ENCODE measurements around the gene CD74. TPM values are rescaled to one million over a fixed set of nuclear protein-coding genes. Genes with fewer than 3 reads are reported as not detected.

Gene CD74
- total and polyA plus RNA-seq, 2 of the 8 experiments (the other 6 are each of a cell fraction or from before 2014, with no cell fraction given): 45.9 to 61.0 TPM

DNA sequence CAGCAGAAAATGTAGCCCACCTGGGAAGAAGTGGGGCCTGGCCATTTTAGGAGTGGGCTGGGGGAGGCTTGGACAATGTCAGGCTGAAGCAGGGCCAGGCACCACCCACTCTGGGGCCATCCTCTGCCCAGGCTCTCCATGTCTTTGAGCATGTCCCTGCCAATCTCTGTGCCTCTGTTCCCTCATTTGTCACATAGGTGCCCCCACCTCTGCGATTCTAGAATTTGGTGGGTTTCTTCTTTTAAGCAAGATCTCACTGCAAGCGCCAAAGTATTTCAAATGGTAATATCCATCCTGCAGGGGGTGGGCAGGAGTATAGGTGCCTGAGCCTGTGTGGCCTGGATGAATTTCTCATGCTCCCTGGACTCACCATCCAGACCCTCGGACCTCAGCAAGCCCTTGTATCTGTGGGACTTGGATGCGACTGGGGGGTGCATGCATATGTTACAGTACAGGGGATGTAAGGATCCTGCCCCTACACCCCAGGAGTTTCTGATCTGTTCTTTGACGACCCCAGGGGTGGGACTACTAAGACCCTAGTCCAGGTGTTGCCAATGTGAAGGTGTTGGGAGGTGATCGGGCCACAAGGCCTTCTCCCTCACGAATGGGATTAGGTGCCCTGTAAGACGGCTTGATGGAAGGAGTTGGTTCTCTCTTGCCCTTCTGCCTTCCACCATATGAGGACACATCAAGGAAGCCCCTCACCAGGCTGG is 4.3 kb downstream of the CD74 start:
- Histone ChIP-seq H3K9me3 (ENCODE audit: insufficient read depth in 2 of 2, low read depth in 1 of 2, low read length in 1 of 2) (no peaks in the 10 kb centered on the region), H2AK5ac (ENCODE audit: low read depth, low read length) (no peak overlapping the region), H3K14ac (ENCODE audit: insufficient read length) (no peak overlapping the region), H2BK5ac (ENCODE audit: low read depth, low read length) (no peak overlapping the region), H2BK12ac (ENCODE audit: low read depth, low read length) (0 out of 2 replicates have a peak overlapping the region, but pooled peaks have one; percentile 20), H3K23me2 (ENCODE audit: low read depth, low read length) (peaks cover 3% of the 10 kb centered on the region), H4K5ac (ENCODE audit: insufficient read length, low read depth, low read length) (no peak overlapping the region), H3K23ac (ENCODE audit: insufficient read length) (no peak overlapping the region), H4K91ac (replicated peaks; ENCODE audit: insufficient read length, low read length) (no peak overlapping the region), H3K4ac (replicated peaks; ENCODE audit: insufficient read length, low read depth, low read length) (no peak overlapping the region), H3K4me3 (ENCODE audit: extremely low read depth in 1 of 4, insufficient read depth in 2 of 4, low read depth in 3 of 4, low read length in 4 of 4) (no peak overlapping the region), H3K79me1 (ENCODE audit: low read depth, low read length) (no peaks in the 10 kb centered on the region; the same call in 1 of the 2 replicates), H3K4me2 (ENCODE audit: insufficient read depth in 1 of 2, low read depth in 2 of 2, low read length in 2 of 2) (no peak overlapping the region; a peak in 1 of 4 replicates), H3K27me3 (replicated peaks in 1 of 4; ENCODE audit: control insufficient read depth in 3 of 4, extremely low read depth in 1 of 4, insufficient read depth in 3 of 4, low read length in 3 of 4) (no peaks in the 10 kb centered on the region), H3K56ac (replicated peaks; ENCODE audit: insufficient read length, low read depth, low read length) (no peak overlapping the region), H2AFZ (ENCODE audit: low read length) (no peak overlapping the region), H3K27ac (ENCODE audit: low read depth, low read length) (no peak overlapping the region), H4K8ac (ENCODE audit: extremely low read depth, insufficient read depth, low read length) (no peak overlapping the region), H3K9ac (replicated peaks in 1 of 4; ENCODE audit: extremely low read depth in 1 of 4, low read depth in 3 of 4, low read length in 3 of 4) (no peak overlapping the region), H3K4me1 (replicated peaks in 1 of 4; ENCODE audit: control insufficient read depth in 3 of 4, insufficient read depth in 4 of 4, low read length in 3 of 4) (peaks cover 8 to 26% (median 13%) of the 10 kb centered on the region in 4 experiments), H3K79me2 (ENCODE audit: control insufficient read depth in 1 of 2, insufficient read depth in 2 of 2, low read length in 2 of 2) (no peaks in the 10 kb centered on the region), H3K18ac (ENCODE audit: extremely low read depth, low read length) (no peak overlapping the region; the same call in 1 of the 2 replicates), H2BK120ac (replicated peaks; ENCODE audit: low read depth, low read length) (no peak overlapping the region), H3K36me3 (ENCODE audit: control insufficient read depth in 2 of 4, insufficient read depth in 4 of 4, low read length in 3 of 4) (no peaks in the 10 kb centered on the region; a peak in 1 of 8 replicates), H4K20me1 (replicated peaks in 1 of 2; ENCODE audit: control insufficient read depth in 1 of 2, insufficient read depth in 2 of 2, low read length in 2 of 2) (peaks cover 0 to 1% of the 10 kb centered on the region in 2 experiments), H2BK15ac (ENCODE audit: low read length) (no peak overlapping the region), H2BK20ac (ENCODE audit: low read length) (no peak overlapping the region)
- DNase-seq (ENCODE audit: low read depth in 1 of 2, low spot score in 2 of 2): no peak
- CTCF ChIA-PET (ENCODE audit: partially characterized antibody): interaction anchor here (1.1 to 12.5 kb wide), 4 partner anchors 9 to 28 kb away, joined by 3 to 245 read pairs (median 22); no protein-coding TSS in a partner anchor
- POLR2A ChIA-PET (ENCODE audit: partially characterized antibody): interaction anchor here (1.1 to 19.1 kb wide), 2 partner anchors 8 to 36 kb away, joined by 3 to 455 read pairs; partner anchors contain the start of gene TCOF1
- FAIRE-seq: no peak
- 89% methylated on average over 8 of the region's 8 CpGs; no CpG with 5 or more reads in 1 of the 2 experiments for WGBS, 2 experiments (ENCODE audit: extremely low coverage in 1 of 2, insufficient coverage in 1 of 2, insufficient read length in 1 of 2, insufficient replicate concordance in 2 of 2, low coverage in 1 of 2, low lambda C conversion rate in 2 of 2, missing lambda C conversion rate in 1 of 2)
- no peak for TF ChIP-seq BCL11A (IDR thresholded peaks at IDR 0.05; ENCODE audit: low read depth in 2 of 2, low read length in 2 of 2)
- no peak for TF ChIP-seq HDAC6 (IDR thresholded peaks at IDR 0.05; ENCODE audit: low read depth, low read length)
- TF ChIP-seq ASH2L (IDR thresholded peaks at IDR 0.05; ENCODE audit: low read length): no peak
- TF ChIP-seq NANOG (IDR thresholded peaks at IDR 0.05; ENCODE audit: insufficient read depth, low read depth, low read length, poor library complexity, severe bottlenecking): no peak
- no peak for TF ChIP-seq SIX5 (IDR thresholded peaks at IDR 0.05; ENCODE audit: low read depth, low read length)
- TF ChIP-seq MAFK (IDR thresholded peaks at IDR 0.05; ENCODE audit: low read depth, low read length): no peak
- no peak for TF ChIP-seq RBBP5 (IDR thresholded peaks at IDR 0.05; ENCODE audit: borderline replicate concordance, low read depth, low read length)
- TF ChIP-seq POLR2AphosphoS5 (IDR thresholded peaks at IDR 0.05; ENCODE audit: low read depth, low read length): no peak
- no peak for TF ChIP-seq TEAD4 (IDR thresholded peaks at IDR 0.05; ENCODE audit: low read depth, low read length)
- no peak for TF ChIP-seq CEBPB (IDR thresholded peaks at IDR 0.05; ENCODE audit: low read depth, low read length)
- TF ChIP-seq KDM4A (IDR thresholded peaks at IDR 0.05; ENCODE audit: low read depth, low read length, severe bottlenecking): no peak
- no peak for TF ChIP-seq SAP30 (IDR thresholded peaks at IDR 0.05; ENCODE audit: insufficient read depth, insufficient replicate concordance, low read length)
- no peak for TF ChIP-seq TBP (IDR thresholded peaks at IDR 0.05; ENCODE audit: low read depth, low read length)
